HEK293 (cell line): ENCODE results near the gene SELENOK.

Experiments
- CTCF ChIA-PET: fragments of 350-600 bp; formaldehyde crosslinking; extraction: SDS; loops from one replicate; lab custom pipeline; 2021; ENCODE audit warnings: antibody characterized with exemption; lab: Yijun Ruan, JAX
- POLR2A ChIA-PET: fragments of 300-600 bp; formaldehyde crosslinking; extraction: SDS; loops from one replicate; lab custom pipeline; 2020; ENCODE audit warnings: antibody characterized with exemption, inconsistent platforms; lab: Yijun Ruan, JAX
- H3K27ac ChIP-seq: fragments of 200-500 bp; sonication (Bioruptor generic); 2 replicates; pipeline ENCODE4 v1.5.1; 2014; ENCODE audit warnings: low read depth, low read length, control low read depth, inconsistent platforms; ENCODE audit errors: extremely low read depth
- H3K36me3 ChIP-seq, 2 experiments: fragments of 200-500 bp in 1 of 2; sonication (Bioruptor generic) in 1 of 2; 1 replicate in 1 of 2; 2 replicates in 1 of 2; pipeline ENCODE4 v1.5.1; 2014 to 2017; ENCODE audit warnings: inconsistent platforms in 2 of 2, low read length in 2 of 2; ENCODE audit not compliant: control insufficient read depth in 2 of 2, insufficient read depth in 1 of 2
- H3K4me1 ChIP-seq: fragments of 200-500 bp; sonication (Bioruptor generic); 2 replicates; pipeline ENCODE4 v1.5.1; 2014; ENCODE audit warnings: mild to moderate bottlenecking, low read length, inconsistent platforms; ENCODE audit not compliant: control insufficient read depth, insufficient read depth
- H3K4me3 ChIP-seq: 2 replicates; pipeline ENCODE4 v1.5.1; 2011; ENCODE audit warnings: low read depth, mild to moderate bottlenecking, control low read depth, low read length, moderate library complexity
- H3K9me3 ChIP-seq: fragments of 200-500 bp; sonication (Bioruptor generic); 2 replicates; pipeline ENCODE4 v1.5.1; 2014; ENCODE audit warnings: low read depth, low read length, inconsistent platforms; ENCODE audit not compliant: control insufficient read depth, insufficient read depth
- BCL11A ChIP-seq: fragments of 450-650 bp; formaldehyde crosslinking; IDR thresholded peaks from 2 replicates; pipeline ENCODE4 v1.5.1; 2016; ENCODE audit warnings: low read depth, missing biosample characterization, missing genetic modification characterization
- TCF7L2 ChIP-seq: IDR thresholded peaks from 2 replicates; pipeline ENCODE4 v1.6.1; 2011; ENCODE audit warnings: low read depth, mild to moderate bottlenecking, inconsistent platforms, low read length, moderate library complexity, borderline replicate concordance
- TRIM28 ChIP-seq: IDR thresholded peaks from 2 replicates; pipeline ENCODE4 v1.6.1; 2011; ENCODE audit warnings: low read length, control low read depth, borderline replicate concordance
- ZBTB20 ChIP-seq: fragments of 450-650 bp; formaldehyde crosslinking; IDR thresholded peaks from 2 replicates; pipeline ENCODE4 v1.5.1; 2016; ENCODE audit warnings: missing biosample characterization, missing genetic modification characterization
- ZNF114 ChIP-seq: fragments of 450-650 bp; formaldehyde crosslinking; IDR thresholded peaks from 2 replicates; pipeline ENCODE4 v1.5.0; 2017; ENCODE audit warnings: missing biosample characterization, missing genetic modification characterization
- ZNF2 ChIP-seq: fragments of 450-650 bp; formaldehyde crosslinking; IDR thresholded peaks from 2 replicates; pipeline ENCODE4 v1.5.1; 2016; ENCODE audit warnings: missing biosample characterization, missing genetic modification characterization
- ZNF221 ChIP-seq: fragments of 450-650 bp; formaldehyde crosslinking; IDR thresholded peaks from 2 replicates; pipeline ENCODE4 v1.5.1; 2017; ENCODE audit warnings: missing biosample characterization, missing genetic modification characterization, borderline replicate concordance
- ZNF391 ChIP-seq: fragments of 450-650 bp; formaldehyde crosslinking; IDR thresholded peaks from 2 replicates; pipeline ENCODE4 v1.5.1; 2016; ENCODE audit warnings: low read depth, missing biosample characterization, missing genetic modification characterization, borderline replicate concordance
- ZNF530 ChIP-seq: fragments of 450-650 bp; formaldehyde crosslinking; IDR thresholded peaks from 2 replicates; pipeline ENCODE4 v1.5.1; 2016; ENCODE audit warnings: low read depth, missing biosample characterization, missing genetic modification characterization
- ZNF558 ChIP-seq: fragments of 450-650 bp; formaldehyde crosslinking; IDR thresholded peaks from 2 replicates; pipeline ENCODE4 v1.5.1; 2016; ENCODE audit warnings: missing biosample characterization, missing genetic modification characterization
- ZNF626 ChIP-seq: fragments of 450-650 bp; sonication (Bioruptor Pico); formaldehyde crosslinking; IDR thresholded peaks from 2 replicates; pipeline ENCODE4 v1.5.1; 2018; ENCODE audit warnings: missing biosample characterization, missing genetic modification characterization, inconsistent platforms
- ZNF792 ChIP-seq: fragments of 450-650 bp; formaldehyde crosslinking; IDR thresholded peaks from 2 replicates; pipeline ENCODE4 v1.5.1; 2016; ENCODE audit warnings: missing biosample characterization, missing genetic modification characterization
- TF ChIP-seq, protein P1 (sequence below): fragments of 450-650 bp; formaldehyde crosslinking; IDR thresholded peaks from 2 replicates; pipeline ENCODE4 v1.5.1; 2016; ENCODE audit warnings: missing biosample characterization, missing genetic modification characterization, low read depth
- TF ChIP-seq, protein P2 (sequence below): fragments of 450-650 bp; formaldehyde crosslinking; IDR thresholded peaks from 2 replicates; pipeline ENCODE4 v1.5.1; 2016; ENCODE audit warnings: missing biosample characterization, missing genetic modification characterization
- TF ChIP-seq, protein P3 (sequence below): fragments of 450-650 bp; formaldehyde crosslinking; IDR thresholded peaks from 2 replicates; pipeline ENCODE4 v1.5.1; 2016; ENCODE audit warnings: missing biosample characterization, missing genetic modification characterization
- TF ChIP-seq, protein P4 (sequence below): fragments of 450-650 bp; formaldehyde crosslinking; IDR thresholded peaks from 2 replicates; pipeline ENCODE4 v1.5.1; 2017; ENCODE audit warnings: missing biosample characterization, missing genetic modification characterization
- TF ChIP-seq, protein P5 (sequence below): fragments of 450-650 bp; IDR thresholded peaks from 2 replicates; pipeline ENCODE4 v1.5.1; 2018; ENCODE audit warnings: missing biosample characterization, missing genetic modification characterization
- TF ChIP-seq, protein P6 (sequence below): fragments of 450-650 bp; formaldehyde crosslinking; IDR thresholded peaks from 2 replicates; pipeline ENCODE4 v1.5.1; 2016; ENCODE audit warnings: missing biosample characterization, missing genetic modification characterization

The SELENOK gene

DNA sequence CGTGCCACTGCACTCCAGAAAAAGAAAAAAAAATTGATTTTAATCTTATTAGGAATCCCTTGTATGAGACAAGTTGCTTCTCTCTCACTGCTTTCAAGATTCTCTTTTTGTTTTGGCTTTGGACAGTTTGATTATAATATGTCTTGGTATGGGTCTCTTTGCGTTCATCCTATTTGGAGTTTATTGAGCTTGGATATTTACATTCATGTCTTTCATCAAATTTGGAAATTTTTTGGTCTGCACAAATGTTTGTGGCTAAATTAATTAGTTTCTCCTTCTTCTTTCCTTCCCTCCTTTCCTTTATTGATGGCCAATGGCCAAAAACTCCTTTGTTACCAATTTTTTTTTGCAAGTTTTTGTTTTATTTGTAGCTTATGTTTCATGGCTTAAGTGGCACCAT is 28.1 kb upstream of the SELENOK start:
- TF ChIP-seq TRIM28 (no peak), ZNF558 (peak; percentile 96)
- Histone ChIP-seq H3K9me3 (no peaks in the 10 kb centered on the region), H3K4me3 (no peak overlapping the region), H3K27ac (no peak overlapping the region), H3K36me3 (no peaks in the 10 kb centered on the region), H3K4me1 (no peaks in the 10 kb centered on the region)
- ChIA-PET CTCF (no interaction called here), POLR2A (interaction anchor here (0.6 kb wide), 1 partner anchor 280 kb away, joined by 6 read pairs; no protein-coding TSS in a partner anchor)

DNA sequence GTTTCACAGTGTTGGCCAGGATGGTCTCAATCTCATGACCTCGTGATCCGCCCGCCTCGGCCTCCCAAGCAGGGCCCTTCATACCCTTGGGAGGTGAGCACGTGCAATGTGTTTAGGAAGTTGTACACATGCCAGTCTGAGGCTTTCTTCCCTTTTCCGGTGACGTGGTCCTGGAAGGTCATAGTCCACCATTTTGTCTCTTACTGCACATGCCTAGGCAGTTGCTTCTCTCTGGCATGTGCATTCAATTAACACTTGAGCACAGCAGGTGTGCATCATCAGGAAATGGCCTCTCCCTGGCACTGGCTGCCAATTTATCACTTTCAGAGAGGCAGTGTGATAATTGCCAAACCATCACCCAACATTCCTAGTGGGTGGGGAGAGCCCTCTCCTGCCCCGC is 21.7 kb upstream of the SELENOK start:
- Histone ChIP-seq H3K4me3 (no peak overlapping the region), H3K36me3 (no peaks in the 10 kb centered on the region), H3K4me1 (no peaks in the 10 kb centered on the region)
- TF ChIP-seq TCF7L2 = no peak
- TF ChIP-seq ZNF626 (tag by site-specific recombination) = no peak
- no peak for TF ChIP-seq ZNF114 (tag by site-specific recombination)
- TF ChIP-seq ZNF2 (tag by site-specific recombination) = no peak
- TF ChIP-seq, protein P1, sequence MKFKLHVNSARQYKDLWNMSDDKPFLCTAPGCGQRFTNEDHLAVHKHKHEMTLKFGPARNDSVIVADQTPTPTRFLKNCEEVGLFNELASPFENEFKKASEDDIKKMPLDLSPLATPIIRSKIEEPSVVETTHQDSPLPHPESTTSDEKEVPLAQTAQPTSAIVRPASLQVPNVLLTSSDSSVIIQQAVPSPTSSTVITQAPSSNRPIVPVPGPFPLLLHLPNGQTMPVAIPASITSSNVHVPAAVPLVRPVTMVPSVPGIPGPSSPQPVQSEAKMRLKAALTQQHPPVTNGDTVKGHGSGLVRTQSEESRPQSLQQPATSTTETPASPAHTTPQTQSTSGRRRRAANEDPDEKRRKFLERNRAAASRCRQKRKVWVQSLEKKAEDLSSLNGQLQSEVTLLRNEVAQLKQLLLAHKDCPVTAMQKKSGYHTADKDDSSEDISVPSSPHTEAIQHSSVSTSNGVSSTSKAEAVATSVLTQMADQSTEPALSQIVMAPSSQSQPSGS (tag by site-specific recombination) = no peak
- TF ChIP-seq, protein P2, sequence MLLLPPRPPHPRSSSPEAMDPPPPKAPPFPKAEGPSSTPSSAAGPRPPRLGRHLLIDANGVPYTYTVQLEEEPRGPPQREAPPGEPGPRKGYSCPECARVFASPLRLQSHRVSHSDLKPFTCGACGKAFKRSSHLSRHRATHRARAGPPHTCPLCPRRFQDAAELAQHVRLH = no peak
- TF ChIP-seq, protein P3, sequence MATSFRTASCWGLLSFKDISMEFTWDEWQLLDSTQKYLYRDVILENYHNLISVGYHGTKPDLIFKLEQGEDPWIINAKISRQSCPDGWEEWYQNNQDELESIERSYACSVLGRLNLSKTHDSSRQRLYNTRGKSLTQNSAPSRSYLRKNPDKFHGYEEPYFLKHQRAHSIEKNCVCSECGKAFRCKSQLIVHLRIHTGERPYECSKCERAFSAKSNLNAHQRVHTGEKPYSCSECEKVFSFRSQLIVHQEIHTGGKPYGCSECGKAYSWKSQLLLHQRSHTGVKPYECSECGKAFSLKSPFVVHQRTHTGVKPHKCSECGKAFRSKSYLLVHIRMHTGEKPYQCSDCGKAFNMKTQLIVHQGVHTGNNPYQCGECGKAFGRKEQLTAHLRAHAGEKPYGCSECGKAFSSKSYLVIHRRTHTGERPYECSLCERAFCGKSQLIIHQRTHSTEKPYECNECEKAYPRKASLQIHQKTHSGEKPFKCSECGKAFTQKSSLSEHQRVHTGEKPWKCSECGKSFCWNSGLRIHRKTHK (tag by site-specific recombination) = no peak
- TF ChIP-seq ZNF221 = no peak
- no peak for TF ChIP-seq BCL11A
- TF ChIP-seq, protein P4, sequence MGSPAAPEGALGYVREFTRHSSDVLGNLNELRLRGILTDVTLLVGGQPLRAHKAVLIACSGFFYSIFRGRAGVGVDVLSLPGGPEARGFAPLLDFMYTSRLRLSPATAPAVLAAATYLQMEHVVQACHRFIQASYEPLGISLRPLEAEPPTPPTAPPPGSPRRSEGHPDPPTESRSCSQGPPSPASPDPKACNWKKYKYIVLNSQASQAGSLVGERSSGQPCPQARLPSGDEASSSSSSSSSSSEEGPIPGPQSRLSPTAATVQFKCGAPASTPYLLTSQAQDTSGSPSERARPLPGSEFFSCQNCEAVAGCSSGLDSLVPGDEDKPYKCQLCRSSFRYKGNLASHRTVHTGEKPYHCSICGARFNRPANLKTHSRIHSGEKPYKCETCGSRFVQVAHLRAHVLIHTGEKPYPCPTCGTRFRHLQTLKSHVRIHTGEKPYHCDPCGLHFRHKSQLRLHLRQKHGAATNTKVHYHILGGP = no peak
- TF ChIP-seq ZNF391 (tag by site-specific recombination) = no peak
- TF ChIP-seq, protein P5, sequence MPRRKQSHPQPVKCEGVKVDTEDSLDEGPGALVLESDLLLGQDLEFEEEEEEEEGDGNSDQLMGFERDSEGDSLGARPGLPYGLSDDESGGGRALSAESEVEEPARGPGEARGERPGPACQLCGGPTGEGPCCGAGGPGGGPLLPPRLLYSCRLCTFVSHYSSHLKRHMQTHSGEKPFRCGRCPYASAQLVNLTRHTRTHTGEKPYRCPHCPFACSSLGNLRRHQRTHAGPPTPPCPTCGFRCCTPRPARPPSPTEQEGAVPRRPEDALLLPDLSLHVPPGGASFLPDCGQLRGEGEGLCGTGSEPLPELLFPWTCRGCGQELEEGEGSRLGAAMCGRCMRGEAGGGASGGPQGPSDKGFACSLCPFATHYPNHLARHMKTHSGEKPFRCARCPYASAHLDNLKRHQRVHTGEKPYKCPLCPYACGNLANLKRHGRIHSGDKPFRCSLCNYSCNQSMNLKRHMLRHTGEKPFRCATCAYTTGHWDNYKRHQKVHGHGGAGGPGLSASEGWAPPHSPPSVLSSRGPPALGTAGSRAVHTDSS = no peak
- TF ChIP-seq ZNF792 = no peak
- no peak for TF ChIP-seq ZNF530
- TF ChIP-seq, protein P6, sequence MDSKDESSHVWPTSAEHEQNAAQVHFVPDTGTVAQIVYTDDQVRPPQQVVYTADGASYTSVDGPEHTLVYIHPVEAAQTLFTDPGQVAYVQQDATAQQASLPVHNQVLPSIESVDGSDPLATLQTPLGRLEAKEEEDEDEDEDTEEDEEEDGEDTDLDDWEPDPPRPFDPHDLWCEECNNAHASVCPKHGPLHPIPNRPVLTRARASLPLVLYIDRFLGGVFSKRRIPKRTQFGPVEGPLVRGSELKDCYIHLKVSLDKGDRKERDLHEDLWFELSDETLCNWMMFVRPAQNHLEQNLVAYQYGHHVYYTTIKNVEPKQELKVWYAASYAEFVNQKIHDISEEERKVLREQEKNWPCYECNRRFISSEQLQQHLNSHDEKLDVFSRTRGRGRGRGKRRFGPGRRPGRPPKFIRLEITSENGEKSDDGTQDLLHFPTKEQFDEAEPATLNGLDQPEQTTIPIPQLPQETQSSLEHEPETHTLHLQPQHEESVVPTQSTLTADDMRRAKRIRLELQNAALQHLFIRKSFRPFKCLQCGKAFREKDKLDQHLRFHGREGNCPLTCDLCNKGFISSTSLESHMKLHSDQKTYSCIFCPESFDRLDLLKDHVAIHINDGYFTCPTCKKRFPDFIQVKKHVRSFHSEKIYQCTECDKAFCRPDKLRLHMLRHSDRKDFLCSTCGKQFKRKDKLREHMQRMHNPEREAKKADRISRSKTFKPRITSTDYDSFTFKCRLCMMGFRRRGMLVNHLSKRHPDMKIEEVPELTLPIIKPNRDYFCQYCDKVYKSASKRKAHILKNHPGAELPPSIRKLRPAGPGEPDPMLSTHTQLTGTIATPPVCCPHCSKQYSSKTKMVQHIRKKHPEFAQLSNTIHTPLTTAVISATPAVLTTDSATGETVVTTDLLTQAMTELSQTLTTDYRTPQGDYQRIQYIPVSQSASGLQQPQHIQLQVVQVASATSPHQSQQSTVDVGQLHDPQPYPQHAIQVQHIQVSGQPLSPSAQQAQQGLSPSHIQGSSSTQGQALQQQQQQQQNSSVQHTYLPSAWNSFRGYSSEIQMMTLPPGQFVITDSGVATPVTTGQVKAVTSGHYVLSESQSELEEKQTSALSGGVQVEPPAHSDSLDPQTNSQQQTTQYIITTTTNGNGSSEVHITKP = no peak
- TF ChIP-seq ZBTB20 = no peak
- TF ChIP-seq, all 188 proteins: peak for 0
- Histone ChIP-seq H3K9me3 (no peaks in the 10 kb centered on the region), H3K27ac (no peak overlapping the region)
- CTCF ChIA-PET = no interaction called here
- POLR2A ChIA-PET = no interaction called here
